HG03280 (cell line): ENCODE measurements around the gene FH.

ENCODE experiments used
- ATAC-seq: cut with Tn5 transposase; IDR thresholded peaks from one replicate; pipeline ENCODE4 v1.9.1; 2021; ENCODE audit warnings: mild to moderate bottlenecking, moderate library complexity; ENCODE audit not compliant: unreplicated experiment

The FH gene

GRCh38 chr1:241460098-241460873, 59.3 kb downstream of the FH start:
- no peak for ATAC-seq

- ATAC-seq, result no peak
Observed at GRCh38 chr1:241459186-241459802, 60.3 kb downstream of the FH start.

GRCh38 chr1:241457421-241457820, 62.1 kb downstream of the FH start:
- no peak for ATAC-seq

GRCh38 chr1:241456743-241457142, 62.8 kb downstream of the FH start:
- ATAC-seq, result no peak

- ATAC-seq, result no peak
Observed at GRCh38 chr1:241453732-241454131, 65.8 kb downstream of the FH start.

- no peak for ATAC-seq
Observed at GRCh38 chr1:241451956-241452355, 67.6 kb downstream of the FH start.
